Cardiac fibroblast (primary cell): ENCODE results near the gene HYAL1.
"Not testable (repeated sequence)": the region's sequence is repeated elsewhere in the genome, so short reads cannot be mapped to it uniquely, and the experiment has no call there.

Experiments used
- DNase-seq, 2 donors: peaks; one replicate each; pipeline versions ENCODE4 v3.0.0 to v3.0.0-alpha.2; 2010; ENCODE audit warnings: low read depth in 2 of 2
- H3K4me3 ChIP-seq, 2 donors: replicated peaks in 1 of 2; 1 replicate in 1 of 2; 2 replicates in 1 of 2; pipeline ENCODE4 v1.5.1; 2011; ENCODE audit warnings: low read depth in 2 of 2, low read length in 2 of 2, mild to moderate bottlenecking in 2 of 2, moderate library complexity in 1 of 2
- TF ChIP-seq, protein P1 (sequence below): IDR thresholded peaks from one replicate; pipeline ENCODE4 v1.5.1; 2011; ENCODE audit warnings: low read depth, mild to moderate bottlenecking, low read length, inconsistent platforms

HYAL1 gene

DNA sequence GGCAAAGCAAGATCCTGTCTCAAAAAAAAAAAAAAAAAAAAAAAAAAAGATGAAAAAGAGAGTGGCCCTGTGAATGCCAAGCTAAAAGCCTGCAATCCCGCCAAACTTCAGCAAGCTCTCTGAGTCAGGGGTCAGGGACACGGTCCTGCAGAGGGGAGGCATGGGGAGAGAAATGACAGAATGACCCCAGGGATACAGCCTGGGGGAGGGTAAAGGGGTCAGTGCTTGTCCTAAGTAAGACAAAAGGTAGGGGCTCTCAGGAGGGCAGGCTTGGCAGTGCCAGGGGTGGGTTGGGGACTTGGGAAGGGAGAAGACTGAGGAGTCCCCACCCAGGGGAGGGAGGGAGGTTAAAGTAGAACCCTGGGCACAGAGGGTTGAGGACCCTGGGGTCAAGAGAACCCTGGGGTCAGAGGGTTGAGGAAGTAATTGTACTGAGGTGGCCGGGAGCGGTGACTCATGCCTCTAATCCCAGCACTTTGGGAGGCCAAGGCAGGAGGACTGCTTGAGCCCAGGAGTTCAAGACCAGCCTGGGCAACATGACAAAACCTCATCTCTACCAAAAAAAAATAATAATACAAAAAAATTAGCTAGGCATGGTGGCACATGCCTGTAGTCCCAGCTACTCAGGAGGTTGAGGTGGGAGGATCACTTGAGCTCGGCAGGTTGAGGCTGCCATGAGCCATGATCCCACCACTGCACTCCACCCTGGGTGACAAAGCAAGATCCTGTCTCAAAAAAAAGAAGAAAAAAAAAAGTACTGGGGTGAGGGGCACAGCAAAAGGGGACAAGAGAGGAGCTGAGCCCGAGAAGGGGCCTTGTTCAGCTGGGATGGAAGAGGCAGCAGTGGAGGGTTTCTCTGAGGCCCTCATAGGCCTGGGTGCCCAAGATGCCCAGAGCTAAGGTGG lies 39.6 kb downstream of the HYAL1 start:
- TF ChIP-seq, protein P1, sequence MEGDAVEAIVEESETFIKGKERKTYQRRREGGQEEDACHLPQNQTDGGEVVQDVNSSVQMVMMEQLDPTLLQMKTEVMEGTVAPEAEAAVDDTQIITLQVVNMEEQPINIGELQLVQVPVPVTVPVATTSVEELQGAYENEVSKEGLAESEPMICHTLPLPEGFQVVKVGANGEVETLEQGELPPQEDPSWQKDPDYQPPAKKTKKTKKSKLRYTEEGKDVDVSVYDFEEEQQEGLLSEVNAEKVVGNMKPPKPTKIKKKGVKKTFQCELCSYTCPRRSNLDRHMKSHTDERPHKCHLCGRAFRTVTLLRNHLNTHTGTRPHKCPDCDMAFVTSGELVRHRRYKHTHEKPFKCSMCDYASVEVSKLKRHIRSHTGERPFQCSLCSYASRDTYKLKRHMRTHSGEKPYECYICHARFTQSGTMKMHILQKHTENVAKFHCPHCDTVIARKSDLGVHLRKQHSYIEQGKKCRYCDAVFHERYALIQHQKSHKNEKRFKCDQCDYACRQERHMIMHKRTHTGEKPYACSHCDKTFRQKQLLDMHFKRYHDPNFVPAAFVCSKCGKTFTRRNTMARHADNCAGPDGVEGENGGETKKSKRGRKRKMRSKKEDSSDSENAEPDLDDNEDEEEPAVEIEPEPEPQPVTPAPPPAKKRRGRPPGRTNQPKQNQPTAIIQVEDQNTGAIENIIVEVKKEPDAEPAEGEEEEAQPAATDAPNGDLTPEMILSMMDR, result no peak
- DNase-seq, result peak; percentile 30 to 33
- H3K4me3 ChIP-seq, result no peak overlapping the region

- no peak for DNase-seq
- no peak overlapping the region for H3K4me3 ChIP-seq
- TF ChIP-seq, protein P1, result no peak
Observed at GRCh38 chr3:50262778-50263177, 40.6 kb downstream of the HYAL1 start.

DNA sequence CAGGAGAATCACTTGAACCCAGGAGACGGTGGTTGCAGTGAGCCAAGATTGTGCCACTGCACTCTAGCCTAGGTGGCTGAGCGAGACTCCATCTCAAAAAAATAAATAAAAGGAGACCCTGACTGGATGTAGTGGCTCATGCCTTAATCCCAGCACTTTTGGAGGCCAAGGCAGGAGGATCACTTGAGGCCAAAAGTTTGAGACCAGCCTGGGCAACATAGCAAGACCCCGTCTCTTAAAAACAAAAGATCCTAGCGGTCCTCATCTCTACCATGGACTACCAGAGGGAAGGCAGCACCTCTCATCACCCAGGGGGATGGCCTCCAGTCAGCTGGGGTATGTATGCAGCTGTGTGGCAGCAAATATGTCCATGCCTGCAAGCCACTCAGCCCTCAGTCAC lies 41.2 kb downstream of the HYAL1 start:
- DNase-seq, H3K4me3 ChIP-seq: not testable (repeated sequence)

DNA sequence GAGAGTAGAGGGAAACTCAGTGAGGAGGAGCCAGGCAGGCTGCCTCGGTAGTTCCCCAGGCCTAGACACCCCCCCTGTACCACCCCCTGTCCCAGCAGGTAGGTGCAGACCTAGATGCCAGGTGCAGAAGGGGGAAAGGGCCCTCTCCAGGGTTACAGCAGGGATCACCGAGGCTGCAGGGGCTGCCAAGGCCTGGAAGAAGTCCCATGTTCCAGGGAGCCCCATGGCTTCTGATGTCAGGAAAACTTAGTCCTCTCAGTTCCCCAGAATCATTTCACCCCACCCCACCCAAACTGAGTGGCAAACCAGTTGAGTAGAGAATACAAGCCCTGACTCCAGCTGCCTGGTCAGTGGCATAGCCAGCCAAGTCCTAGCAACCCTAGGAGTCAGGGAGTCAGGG lies 41.9 kb downstream of the HYAL1 start:
- TF ChIP-seq, protein P1, result no peak
- no peak for DNase-seq
- H3K4me3 ChIP-seq, result no peak overlapping the region

DNA sequence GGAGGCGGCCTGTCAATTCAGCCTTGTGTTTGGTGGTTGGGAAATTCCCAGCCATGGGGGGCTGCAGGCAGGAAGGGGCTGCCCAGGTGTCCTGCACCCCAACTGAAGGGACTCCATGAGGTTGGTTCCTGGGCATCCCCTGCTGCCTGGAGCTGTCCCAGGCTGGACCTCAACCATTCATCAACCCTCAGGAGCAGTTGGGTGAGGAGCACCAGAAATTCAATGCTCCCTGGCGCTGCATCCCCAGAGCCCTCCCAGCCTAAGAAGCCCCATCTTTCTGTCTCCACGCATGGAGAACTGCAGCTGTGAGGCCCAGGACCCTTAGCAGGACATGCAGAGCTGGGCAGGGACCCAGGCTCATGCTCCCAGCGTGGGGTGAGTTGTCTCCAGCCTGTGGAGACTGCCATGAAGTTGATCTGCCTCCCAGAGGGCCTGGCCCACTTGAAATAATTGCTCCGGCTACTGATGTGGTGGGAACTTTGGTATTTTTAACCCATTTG lies 42.4 kb downstream of the HYAL1 start:
- H3K4me3 ChIP-seq, result no peak overlapping the region
- TF ChIP-seq, protein P1, result no peak
- DNase-seq, result no peak

DNA sequence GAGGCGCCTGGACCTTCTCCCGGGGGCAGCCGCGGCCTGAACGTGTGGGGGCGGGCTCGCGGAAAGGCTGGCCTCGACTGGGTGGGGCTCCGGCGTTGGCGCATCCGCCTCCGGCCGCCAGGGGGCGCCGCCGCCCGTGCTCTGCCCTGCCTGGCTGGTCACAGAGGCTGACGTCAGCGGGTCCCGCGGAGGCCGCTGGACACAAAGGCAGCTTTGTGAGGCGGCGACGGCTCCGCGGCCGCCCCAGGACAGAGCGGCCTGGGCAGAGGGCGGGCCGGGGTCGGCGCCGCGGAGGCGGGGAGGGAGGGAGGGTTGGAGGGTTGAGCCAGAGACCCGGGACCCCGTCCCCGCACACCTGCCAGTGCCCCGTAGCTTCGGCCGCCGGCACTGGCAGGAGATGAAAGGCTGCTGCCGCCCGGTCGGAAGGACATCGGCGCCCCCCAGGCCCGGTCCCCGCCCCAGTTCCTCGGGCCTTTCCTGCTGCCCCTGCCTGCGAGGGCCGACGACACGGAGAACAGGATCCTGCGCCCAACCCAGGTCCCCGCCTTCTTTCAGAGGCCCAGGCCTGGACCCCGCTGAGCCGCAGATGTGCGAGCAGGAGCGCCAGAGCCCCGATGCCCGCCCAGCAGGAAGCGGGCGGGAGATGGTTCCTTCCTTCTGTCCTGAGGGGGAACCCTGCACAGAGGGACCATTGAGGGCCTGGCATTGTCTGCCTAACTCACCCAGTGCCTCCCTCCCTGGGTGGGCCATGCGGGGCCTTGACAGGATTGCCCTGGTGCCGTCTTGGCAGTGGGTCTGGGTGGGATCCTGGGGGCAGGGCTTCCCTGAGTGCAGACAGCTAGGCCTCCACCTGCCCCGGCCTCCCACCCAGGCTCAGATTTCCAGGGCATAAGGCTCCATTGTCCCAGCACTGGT lies 43.1 kb downstream of the HYAL1 start:
- DNase-seq, result peak; percentile 88 to 94
- TF ChIP-seq, protein P1, result peak; percentile 53

More for the DNA sequence above, 43.1 kb downstream of the HYAL1 start:
- H3K4me3 ChIP-seq, result peak overlapping the region; percentile 52 to 56
